ENCODE measurements around the gene SIPA1L3.

The SIPA1L3 gene

DNA sequence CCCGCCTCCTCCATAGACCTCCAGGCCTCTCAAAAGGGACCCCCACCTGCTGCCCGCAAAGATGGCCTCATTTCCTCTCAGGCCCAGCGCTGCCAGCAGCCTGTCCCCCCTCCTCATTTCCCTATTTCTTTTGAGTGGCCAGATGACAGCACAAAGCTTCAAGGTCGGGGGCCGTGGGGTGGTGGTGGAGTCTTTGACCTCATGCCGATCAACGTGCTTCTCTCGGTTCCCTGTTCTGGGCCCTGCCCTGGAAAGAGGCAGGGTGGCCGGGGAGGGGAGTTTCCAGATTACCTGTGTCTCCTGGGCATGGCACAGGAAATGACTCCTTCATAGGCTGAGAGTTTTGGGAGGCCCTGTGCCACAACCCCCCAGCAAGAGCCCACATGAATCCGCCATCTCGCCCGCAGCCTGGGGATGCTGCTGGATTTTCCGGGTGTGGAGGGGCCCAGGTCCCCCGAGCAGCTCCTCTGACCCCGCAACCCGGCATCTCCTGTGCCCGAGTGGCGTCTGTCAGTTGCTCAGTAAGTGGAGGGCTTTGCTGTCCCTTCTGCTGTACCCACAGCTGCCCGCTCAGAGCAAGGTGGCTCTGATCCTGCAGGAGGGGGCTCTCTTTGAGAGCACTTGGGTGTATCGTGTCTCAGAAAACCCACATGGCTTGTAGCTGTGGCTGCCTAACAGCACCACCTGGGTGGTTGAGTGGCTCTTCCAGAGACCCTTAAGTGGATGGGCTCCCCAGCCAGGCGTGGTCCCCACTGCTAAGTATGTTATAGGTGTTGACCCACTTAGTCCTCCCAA is 139.4 kb downstream of the SIPA1L3 start:
- ATAC-seq: no peak
- no peak for TF ChIP-seq BACH2 (CRISPR knock-in tag; IDR thresholded peaks at IDR 0.05; ENCODE audit: borderline replicate concordance)
- no peak for TF ChIP-seq OSR1 (CRISPR knock-in tag; IDR thresholded peaks at IDR 0.05)
- no peak for TF ChIP-seq ZFP30 (CRISPR knock-in tag; IDR thresholded peaks at IDR 0.05)
- no peak for TF ChIP-seq ZNF565 (CRISPR knock-in tag; conservative IDR thresholded peaks at IDR 0.05; ENCODE audit: low read depth)
- no peak for TF ChIP-seq TOX (CRISPR knock-in tag; IDR thresholded peaks at IDR 0.05; ENCODE audit: borderline replicate concordance)
- no peak for TF ChIP-seq SNAI2 (CRISPR knock-in tag; IDR thresholded peaks at IDR 0.05)
- no peak for TF ChIP-seq ARNTL (CRISPR knock-in tag; IDR thresholded peaks at IDR 0.05; ENCODE audit: borderline replicate concordance, low read depth)
- TF ChIP-seq, protein P1, sequence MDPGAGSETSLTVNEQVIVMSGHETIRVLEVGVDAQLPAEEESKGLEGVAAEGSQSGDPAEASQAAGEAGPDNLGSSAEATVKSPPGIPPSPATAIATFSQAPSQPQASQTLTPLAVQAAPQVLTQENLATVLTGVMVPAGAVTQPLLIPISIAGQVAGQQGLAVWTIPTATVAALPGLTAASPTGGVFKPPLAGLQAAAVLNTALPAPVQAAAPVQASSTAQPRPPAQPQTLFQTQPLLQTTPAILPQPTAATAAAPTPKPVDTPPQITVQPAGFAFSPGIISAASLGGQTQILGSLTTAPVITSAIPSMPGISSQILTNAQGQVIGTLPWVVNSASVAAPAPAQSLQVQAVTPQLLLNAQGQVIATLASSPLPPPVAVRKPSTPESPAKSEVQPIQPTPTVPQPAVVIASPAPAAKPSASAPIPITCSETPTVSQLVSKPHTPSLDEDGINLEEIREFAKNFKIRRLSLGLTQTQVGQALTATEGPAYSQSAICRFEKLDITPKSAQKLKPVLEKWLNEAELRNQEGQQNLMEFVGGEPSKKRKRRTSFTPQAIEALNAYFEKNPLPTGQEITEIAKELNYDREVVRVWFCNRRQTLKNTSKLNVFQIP (CRISPR knock-in tag; IDR thresholded peaks at IDR 0.05; ENCODE audit: borderline replicate concordance, low read depth): no peak
- no peak for TF ChIP-seq ISL1 (CRISPR knock-in tag; IDR thresholded peaks at IDR 0.05)
- TF ChIP-seq, protein P2, sequence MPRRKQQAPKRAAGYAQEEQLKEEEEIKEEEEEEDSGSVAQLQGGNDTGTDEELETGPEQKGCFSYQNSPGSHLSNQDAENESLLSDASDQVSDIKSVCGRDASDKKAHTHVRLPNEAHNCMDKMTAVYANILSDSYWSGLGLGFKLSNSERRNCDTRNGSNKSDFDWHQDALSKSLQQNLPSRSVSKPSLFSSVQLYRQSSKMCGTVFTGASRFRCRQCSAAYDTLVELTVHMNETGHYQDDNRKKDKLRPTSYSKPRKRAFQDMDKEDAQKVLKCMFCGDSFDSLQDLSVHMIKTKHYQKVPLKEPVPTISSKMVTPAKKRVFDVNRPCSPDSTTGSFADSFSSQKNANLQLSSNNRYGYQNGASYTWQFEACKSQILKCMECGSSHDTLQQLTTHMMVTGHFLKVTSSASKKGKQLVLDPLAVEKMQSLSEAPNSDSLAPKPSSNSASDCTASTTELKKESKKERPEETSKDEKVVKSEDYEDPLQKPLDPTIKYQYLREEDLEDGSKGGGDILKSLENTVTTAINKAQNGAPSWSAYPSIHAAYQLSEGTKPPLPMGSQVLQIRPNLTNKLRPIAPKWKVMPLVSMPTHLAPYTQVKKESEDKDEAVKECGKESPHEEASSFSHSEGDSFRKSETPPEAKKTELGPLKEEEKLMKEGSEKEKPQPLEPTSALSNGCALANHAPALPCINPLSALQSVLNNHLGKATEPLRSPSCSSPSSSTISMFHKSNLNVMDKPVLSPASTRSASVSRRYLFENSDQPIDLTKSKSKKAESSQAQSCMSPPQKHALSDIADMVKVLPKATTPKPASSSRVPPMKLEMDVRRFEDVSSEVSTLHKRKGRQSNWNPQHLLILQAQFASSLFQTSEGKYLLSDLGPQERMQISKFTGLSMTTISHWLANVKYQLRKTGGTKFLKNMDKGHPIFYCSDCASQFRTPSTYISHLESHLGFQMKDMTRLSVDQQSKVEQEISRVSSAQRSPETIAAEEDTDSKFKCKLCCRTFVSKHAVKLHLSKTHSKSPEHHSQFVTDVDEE (CRISPR knock-in tag; IDR thresholded peaks at IDR 0.05): no peak
- no peak for TF ChIP-seq ZNF8 (CRISPR knock-in tag; IDR thresholded peaks at IDR 0.05)
- no peak for TF ChIP-seq ZC3H10 (CRISPR knock-in tag; IDR thresholded peaks at IDR 0.05)
- TF ChIP-seq, protein P3, sequence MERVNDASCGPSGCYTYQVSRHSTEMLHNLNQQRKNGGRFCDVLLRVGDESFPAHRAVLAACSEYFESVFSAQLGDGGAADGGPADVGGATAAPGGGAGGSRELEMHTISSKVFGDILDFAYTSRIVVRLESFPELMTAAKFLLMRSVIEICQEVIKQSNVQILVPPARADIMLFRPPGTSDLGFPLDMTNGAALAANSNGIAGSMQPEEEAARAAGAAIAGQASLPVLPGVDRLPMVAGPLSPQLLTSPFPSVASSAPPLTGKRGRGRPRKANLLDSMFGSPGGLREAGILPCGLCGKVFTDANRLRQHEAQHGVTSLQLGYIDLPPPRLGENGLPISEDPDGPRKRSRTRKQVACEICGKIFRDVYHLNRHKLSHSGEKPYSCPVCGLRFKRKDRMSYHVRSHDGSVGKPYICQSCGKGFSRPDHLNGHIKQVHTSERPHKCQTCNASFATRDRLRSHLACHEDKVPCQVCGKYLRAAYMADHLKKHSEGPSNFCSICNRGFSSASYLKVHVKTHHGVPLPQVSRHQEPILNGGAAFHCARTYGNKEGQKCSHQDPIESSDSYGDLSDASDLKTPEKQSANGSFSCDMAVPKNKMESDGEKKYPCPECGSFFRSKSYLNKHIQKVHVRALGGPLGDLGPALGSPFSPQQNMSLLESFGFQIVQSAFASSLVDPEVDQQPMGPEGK (CRISPR knock-in tag; IDR thresholded peaks at IDR 0.05; ENCODE audit: borderline replicate concordance): no peak
- TF ChIP-seq, protein P4, sequence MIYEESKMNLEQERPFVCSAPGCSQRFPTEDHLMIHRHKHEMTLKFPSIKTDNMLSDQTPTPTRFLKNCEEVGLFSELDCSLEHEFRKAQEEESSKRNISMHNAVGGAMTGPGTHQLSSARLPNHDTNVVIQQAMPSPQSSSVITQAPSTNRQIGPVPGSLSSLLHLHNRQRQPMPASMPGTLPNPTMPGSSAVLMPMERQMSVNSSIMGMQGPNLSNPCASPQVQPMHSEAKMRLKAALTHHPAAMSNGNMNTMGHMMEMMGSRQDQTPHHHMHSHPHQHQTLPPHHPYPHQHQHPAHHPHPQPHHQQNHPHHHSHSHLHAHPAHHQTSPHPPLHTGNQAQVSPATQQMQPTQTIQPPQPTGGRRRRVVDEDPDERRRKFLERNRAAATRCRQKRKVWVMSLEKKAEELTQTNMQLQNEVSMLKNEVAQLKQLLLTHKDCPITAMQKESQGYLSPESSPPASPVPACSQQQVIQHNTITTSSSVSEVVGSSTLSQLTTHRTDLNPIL (CRISPR knock-in tag; IDR thresholded peaks at IDR 0.05; ENCODE audit: low read depth): no peak
- TF ChIP-seq PPARA (CRISPR knock-in tag; IDR thresholded peaks at IDR 0.05; ENCODE audit: borderline replicate concordance): no peak
- no peak for TF ChIP-seq ESRRG (CRISPR knock-in tag; IDR thresholded peaks at IDR 0.05)
- TF ChIP-seq TCF4 (CRISPR knock-in tag; IDR thresholded peaks at IDR 0.05; ENCODE audit: borderline replicate concordance): no peak

DNA sequence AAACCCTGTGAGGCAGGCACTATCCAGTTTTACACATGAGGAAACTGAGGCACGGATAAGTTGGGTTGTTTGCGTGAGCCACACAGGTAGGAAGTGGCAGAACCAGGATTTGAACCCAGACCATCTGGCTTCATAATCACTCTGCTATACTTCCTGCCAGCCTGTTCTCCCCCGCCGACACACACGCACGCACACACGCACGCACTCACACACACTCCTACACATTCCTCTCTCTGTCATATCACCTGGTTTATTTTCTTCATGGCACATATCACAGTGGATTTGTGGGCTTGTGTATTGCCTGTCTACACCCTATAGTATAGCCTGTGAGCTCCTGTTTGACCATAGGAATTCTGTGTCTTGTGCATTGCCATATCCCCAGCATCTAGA is 140.0 kb downstream of the SIPA1L3 start:
- ATAC-seq: no peak
- TF ChIP-seq ZNF70 (CRISPR knock-in tag; IDR thresholded peaks at IDR 0.05) (no peak), CSDC2 (CRISPR knock-in tag; IDR thresholded peaks at IDR 0.05) (no peak), TCF4 (CRISPR knock-in tag; IDR thresholded peaks at IDR 0.05; ENCODE audit: borderline replicate concordance) (no peak), BACH2 (CRISPR knock-in tag; IDR thresholded peaks at IDR 0.05; ENCODE audit: borderline replicate concordance) (no peak), ESRRG (CRISPR knock-in tag; IDR thresholded peaks at IDR 0.05) (no peak), TOX (CRISPR knock-in tag; IDR thresholded peaks at IDR 0.05; ENCODE audit: borderline replicate concordance) (no peak), ZC3H10 (CRISPR knock-in tag; IDR thresholded peaks at IDR 0.05) (no peak), SNAI2 (CRISPR knock-in tag; IDR thresholded peaks at IDR 0.05) (no peak), ZNF8 (CRISPR knock-in tag; IDR thresholded peaks at IDR 0.05) (no peak), GLIS3 (CRISPR knock-in tag; IDR thresholded peaks at IDR 0.05) (no peak), ZFP3 (CRISPR knock-in tag; IDR thresholded peaks at IDR 0.05) (no peak), ISL1 (CRISPR knock-in tag; IDR thresholded peaks at IDR 0.05) (no peak)
- TF ChIP-seq, protein P3 (CRISPR knock-in tag; IDR thresholded peaks at IDR 0.05; ENCODE audit: borderline replicate concordance): no peak
- TF ChIP-seq, protein P4 (CRISPR knock-in tag; IDR thresholded peaks at IDR 0.05; ENCODE audit: low read depth): no peak
